ENCODE results near the gene C21orf91. TPM values are rescaled to one million over a fixed set of nuclear protein-coding genes. Genes with fewer than 3 reads are reported as not detected.

C21orf91 gene
- total RNA-seq, 2 donors from 2014 or later, result 10.2 to 22.9 TPM

- no peaks in the 10 kb centered on the region for H3K4me1 ChIP-seq (replicated peaks)
- WGBS, result 74% methylated on average over 9 of the region's 9 CpGs
- intact Hi-C loops (cut with DNase I), result no loop called here
- no peaks in the 10 kb centered on the region for H3K36me3 ChIP-seq
- H3K27ac ChIP-seq, result no peak overlapping the region
- DNase-seq (ENCODE audit: low spot score), result no peak
- no peak overlapping the region for H3K4me3 ChIP-seq
- no peaks in the 10 kb centered on the region for H3K27me3 ChIP-seq (replicated peaks; ENCODE audit: insufficient read depth)
- H3K9me3 ChIP-seq, result no peaks in the 10 kb centered on the region
- TF ChIP-seq POLR2A (IDR thresholded peaks at IDR 0.05) (no peak), POLR2AphosphoS5 (IDR thresholded peaks at IDR 0.05) (no peak)
- TF ChIP-seq, protein P1, sequence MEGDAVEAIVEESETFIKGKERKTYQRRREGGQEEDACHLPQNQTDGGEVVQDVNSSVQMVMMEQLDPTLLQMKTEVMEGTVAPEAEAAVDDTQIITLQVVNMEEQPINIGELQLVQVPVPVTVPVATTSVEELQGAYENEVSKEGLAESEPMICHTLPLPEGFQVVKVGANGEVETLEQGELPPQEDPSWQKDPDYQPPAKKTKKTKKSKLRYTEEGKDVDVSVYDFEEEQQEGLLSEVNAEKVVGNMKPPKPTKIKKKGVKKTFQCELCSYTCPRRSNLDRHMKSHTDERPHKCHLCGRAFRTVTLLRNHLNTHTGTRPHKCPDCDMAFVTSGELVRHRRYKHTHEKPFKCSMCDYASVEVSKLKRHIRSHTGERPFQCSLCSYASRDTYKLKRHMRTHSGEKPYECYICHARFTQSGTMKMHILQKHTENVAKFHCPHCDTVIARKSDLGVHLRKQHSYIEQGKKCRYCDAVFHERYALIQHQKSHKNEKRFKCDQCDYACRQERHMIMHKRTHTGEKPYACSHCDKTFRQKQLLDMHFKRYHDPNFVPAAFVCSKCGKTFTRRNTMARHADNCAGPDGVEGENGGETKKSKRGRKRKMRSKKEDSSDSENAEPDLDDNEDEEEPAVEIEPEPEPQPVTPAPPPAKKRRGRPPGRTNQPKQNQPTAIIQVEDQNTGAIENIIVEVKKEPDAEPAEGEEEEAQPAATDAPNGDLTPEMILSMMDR (IDR thresholded peaks at IDR 0.05), result no peak
Observed at GRCh38 chr21:17763288-17764037, 55.7 kb downstream of the C21orf91 start.

DNA sequence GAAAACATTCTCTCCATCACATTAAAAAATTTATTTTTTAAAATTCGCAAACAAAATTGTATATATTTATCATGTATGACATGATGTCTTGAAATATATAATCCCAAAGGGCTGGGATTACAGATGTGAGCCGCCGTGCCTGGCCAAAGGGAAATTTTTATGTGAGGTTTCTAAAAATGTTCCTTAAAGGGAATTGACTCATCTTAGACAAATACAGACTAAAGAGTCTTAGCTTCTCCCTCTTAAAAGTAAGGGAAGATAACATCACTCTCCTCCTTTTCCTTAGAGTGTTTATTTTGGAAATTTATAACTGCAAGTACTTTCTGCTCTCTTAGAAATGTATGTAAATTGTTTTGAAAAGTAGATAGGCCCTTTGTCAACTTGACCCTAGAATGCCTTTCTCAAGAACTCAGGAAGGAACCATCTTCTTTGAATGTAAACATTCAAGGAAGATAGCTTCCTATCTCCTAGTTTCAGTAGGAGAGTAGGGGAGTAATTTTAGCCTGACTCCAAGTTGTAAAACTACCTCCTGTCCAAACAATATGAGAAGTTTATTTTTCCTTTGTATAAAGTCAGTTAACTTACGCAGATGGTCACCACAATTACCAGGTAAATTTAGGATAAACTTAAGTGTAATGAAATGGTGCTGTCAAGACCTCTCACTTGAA is 59.5 kb downstream of the C21orf91 start:
- 27% methylated on average over 4 of the region's 4 CpGs for WGBS
- Histone ChIP-seq H3K27ac (no peak overlapping the region), H3K27me3 (replicated peaks; ENCODE audit: insufficient read depth) (no peaks in the 10 kb centered on the region), H3K4me1 (replicated peaks) (no peaks in the 10 kb centered on the region), H3K4me3 (no peak overlapping the region), H3K36me3 (no peaks in the 10 kb centered on the region), H3K9me3 (no peaks in the 10 kb centered on the region)
- intact Hi-C loops (cut with DNase I), result no loop called here
- no peak for TF ChIP-seq POLR2AphosphoS5 (IDR thresholded peaks at IDR 0.05)
- no peak for TF ChIP-seq POLR2A (IDR thresholded peaks at IDR 0.05)
- TF ChIP-seq, protein P1 (IDR thresholded peaks at IDR 0.05), result no peak
- no peak for DNase-seq (ENCODE audit: low spot score)

GRCh38 chr21:17758683-17759082 is 60.5 kb downstream of the C21orf91 start:
- Histone ChIP-seq H3K27me3 (replicated peaks; ENCODE audit: insufficient read depth) (no peaks in the 10 kb centered on the region), H3K36me3 (no peaks in the 10 kb centered on the region), H3K4me1 (replicated peaks) (no peaks in the 10 kb centered on the region), H3K27ac (no peak overlapping the region), H3K9me3 (no peaks in the 10 kb centered on the region), H3K4me3 (no peak overlapping the region)
- WGBS, result 72% methylated on average over 4 of the region's 4 CpGs
- DNase-seq (ENCODE audit: low spot score), result no peak
- TF ChIP-seq, protein P1 (IDR thresholded peaks at IDR 0.05), result no peak
- TF ChIP-seq POLR2A (IDR thresholded peaks at IDR 0.05), result no peak
- no peak for TF ChIP-seq POLR2AphosphoS5 (IDR thresholded peaks at IDR 0.05)
- intact Hi-C loops (cut with DNase I), result no loop called here

DNA sequence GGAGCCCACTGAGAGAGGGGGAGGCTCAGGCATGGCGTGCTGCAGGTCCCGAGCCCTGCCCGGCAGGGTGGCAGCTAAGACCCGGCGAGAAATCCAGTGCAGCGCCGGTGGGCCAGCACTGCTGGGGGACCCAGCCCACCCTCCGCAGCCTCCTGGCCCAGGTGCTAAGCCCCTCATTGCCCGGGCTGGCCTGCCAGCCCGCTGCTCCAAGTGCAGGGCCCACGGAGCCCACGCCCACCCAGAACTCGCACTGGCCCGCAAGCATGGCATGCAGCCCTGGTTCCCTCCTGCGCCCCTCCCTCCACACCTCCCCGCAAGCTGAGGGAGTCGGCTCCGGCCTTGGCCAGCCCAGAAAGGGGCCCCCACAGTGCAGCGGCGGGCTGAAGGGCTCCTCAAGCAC is 61.5 kb downstream of the C21orf91 start:
- no peaks in the 10 kb centered on the region for H3K36me3 ChIP-seq
- no peaks in the 10 kb centered on the region for H3K4me1 ChIP-seq (replicated peaks)
- H3K9me3 ChIP-seq, result no peaks in the 10 kb centered on the region
- 98% methylated on average over 7 of the region's 20 CpGs for WGBS
- intact Hi-C loops (cut with DNase I), result no loop called here
- no peak for DNase-seq (ENCODE audit: low spot score)
- H3K27ac ChIP-seq, result no peak overlapping the region
- no peaks in the 10 kb centered on the region for H3K27me3 ChIP-seq (replicated peaks; ENCODE audit: insufficient read depth)
- no peak for TF ChIP-seq POLR2A (IDR thresholded peaks at IDR 0.05)
- H3K4me3 ChIP-seq, result no peak overlapping the region

- intact Hi-C loops (cut with DNase I), result no loop called here
- TF ChIP-seq POLR2A (IDR thresholded peaks at IDR 0.05) (no peak), POLR2AphosphoS5 (IDR thresholded peaks at IDR 0.05) (no peak)
- TF ChIP-seq, protein P1 (IDR thresholded peaks at IDR 0.05), result no peak
- Histone ChIP-seq H3K27me3 (replicated peaks; ENCODE audit: insufficient read depth) (no peaks in the 10 kb centered on the region), H3K36me3 (no peaks in the 10 kb centered on the region), H3K4me1 (replicated peaks) (no peaks in the 10 kb centered on the region), H3K9me3 (no peaks in the 10 kb centered on the region), H3K4me3 (no peak overlapping the region), H3K27ac (no peak overlapping the region)
- no peak for DNase-seq (ENCODE audit: low spot score)
- 54% methylated on average over 2 of the region's 2 CpGs for WGBS
Observed at GRCh38 chr21:17753736-17754135, 65.4 kb downstream of the C21orf91 start.

All from prostate gland (tissue), 2 donors.